GF-D8 (cell line): ENCODE measurements around the gene PDZD8.

Experiments
- DNase-seq: peaks from one replicate; lab custom pipeline; 2025; lab: John Stamatoyannopoulos, UW

PDZD8 gene, protein sequence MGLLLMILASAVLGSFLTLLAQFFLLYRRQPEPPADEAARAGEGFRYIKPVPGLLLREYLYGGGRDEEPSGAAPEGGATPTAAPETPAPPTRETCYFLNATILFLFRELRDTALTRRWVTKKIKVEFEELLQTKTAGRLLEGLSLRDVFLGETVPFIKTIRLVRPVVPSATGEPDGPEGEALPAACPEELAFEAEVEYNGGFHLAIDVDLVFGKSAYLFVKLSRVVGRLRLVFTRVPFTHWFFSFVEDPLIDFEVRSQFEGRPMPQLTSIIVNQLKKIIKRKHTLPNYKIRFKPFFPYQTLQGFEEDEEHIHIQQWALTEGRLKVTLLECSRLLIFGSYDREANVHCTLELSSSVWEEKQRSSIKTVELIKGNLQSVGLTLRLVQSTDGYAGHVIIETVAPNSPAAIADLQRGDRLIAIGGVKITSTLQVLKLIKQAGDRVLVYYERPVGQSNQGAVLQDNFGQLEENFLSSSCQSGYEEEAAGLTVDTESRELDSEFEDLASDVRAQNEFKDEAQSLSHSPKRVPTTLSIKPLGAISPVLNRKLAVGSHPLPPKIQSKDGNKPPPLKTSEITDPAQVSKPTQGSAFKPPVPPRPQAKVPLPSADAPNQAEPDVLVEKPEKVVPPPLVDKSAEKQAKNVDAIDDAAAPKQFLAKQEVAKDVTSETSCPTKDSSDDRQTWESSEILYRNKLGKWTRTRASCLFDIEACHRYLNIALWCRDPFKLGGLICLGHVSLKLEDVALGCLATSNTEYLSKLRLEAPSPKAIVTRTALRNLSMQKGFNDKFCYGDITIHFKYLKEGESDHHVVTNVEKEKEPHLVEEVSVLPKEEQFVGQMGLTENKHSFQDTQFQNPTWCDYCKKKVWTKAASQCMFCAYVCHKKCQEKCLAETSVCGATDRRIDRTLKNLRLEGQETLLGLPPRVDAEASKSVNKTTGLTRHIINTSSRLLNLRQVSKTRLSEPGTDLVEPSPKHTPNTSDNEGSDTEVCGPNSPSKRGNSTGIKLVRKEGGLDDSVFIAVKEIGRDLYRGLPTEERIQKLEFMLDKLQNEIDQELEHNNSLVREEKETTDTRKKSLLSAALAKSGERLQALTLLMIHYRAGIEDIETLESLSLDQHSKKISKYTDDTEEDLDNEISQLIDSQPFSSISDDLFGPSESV

DNA sequence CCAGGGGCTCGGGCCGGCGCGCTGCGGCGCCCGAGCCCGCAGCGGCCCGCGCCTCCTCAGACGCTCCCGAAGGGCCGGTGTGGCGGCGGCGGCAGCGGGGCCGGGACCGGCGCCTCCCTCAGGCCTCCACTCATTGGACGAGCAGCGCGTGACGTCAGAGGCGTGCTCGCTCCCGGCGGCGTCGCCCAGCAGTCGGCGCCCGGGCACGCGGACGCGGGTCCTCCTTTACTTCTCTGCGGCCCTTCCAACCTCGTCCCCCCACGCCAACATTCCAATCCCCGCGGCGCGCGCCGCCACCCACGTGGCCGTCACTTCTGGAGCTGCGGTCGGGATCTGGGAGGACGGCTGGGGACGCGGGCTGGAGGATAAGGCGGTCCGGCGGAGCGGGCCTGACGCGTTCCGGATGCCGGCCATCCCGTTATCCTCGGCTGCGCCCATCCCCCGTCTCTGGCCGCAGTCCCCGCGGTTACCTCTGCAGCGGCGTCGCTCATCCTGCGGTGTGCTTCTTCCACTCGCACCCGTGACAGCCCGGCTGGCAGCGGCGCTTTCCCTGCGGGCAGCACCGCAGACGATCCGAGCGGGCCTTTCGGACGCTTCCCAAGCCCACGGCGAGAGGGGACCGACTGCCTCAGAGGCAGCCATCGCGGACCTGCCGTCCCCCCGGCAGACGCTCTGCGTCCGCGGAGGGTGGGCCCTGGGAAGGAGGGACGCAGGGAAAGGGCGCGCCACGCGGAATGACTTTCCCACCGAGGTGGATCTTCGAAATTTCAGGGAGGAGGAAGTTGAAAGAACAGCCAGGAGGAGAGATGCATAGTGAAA is at the start of gene PDZD8:
TSS of gene PDZD8 (minus strand) at position 81 of the 819 bp plus-strand sequence. CDS start 213 bp downstream, outside the sequence.
- DNase-seq: peak; percentile 67

DNA sequence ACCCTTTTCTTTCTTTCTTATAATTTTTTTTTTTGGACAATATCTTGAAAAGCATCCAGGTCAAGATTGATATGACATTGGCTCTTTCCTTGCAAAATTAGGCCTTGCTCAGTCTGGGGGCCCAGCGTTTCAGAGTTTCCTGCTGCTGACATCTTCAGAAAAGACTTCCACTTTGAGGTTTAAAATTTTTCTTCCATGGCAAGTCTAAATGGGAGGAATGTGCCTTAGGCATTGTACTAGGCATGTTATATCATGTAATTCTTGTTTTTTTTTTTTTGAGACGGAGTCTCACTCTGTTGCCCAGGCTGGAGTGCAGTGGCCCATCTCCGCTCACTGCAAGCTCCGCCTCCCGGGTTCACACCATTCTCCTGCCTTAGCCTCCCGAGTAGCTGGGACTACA is 48.9 kb upstream of the PDZD8 start:
- no peak for DNase-seq

DNA sequence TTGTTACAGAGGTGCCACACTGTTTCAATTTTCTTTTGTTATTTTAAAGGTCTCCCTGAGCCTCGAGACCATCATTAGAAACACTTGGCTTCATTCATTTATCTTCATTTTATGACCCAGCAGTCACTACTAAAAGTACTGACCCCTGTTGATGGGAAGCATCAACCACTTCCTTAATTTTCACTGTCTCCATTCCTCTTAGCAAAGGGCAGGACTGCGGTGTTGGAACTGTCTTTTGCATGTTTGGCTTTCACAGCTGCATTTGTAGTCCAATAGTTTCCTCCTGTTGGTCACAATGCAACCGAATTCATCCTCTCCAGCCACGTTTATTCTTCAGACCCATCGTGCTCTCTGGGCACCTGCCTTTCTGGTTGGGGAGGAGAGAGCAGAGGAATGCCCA is 46.7 kb upstream of the PDZD8 start:
- no peak for DNase-seq

DNA sequence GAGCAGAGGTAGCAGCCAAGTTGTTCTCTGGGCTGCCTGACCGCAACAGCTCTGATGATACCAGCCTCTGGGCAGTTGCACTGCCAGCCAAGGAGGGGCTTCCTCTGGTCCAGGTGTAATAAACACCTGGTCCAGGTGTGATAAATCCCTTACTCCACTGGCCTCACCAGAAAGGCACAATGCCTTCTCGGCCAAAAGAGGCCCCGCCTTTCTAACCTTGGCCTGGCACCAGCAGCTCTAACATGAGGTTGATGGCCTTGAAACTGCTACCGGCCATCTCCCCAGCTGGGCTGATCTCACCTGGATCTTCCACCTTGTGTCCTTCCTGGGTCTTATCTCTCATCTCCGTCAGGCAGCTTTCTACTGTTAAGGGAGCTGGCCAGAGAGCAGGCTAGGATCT is 45.5 kb upstream of the PDZD8 start:
- DNase-seq: no peak

DNA sequence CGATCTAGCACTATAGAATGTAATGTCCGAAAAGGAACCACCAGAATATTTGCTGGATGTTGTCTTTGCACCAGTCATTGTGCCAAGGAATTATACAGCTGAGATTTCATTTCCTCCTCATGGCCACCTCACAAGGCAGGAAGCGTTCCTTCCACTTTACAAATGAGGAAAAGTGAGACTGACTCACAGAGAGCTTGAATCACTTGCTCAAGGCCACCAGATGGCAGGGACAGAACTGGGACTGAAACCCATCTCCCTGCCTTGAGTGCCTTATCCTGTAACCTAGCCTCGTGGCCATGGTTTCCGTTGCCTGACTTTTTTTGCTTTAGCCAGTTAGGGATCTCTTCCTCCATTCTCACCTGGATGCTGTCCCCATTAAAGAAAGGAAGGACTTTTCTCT is 44.7 kb upstream of the PDZD8 start:
- no peak for DNase-seq

DNA sequence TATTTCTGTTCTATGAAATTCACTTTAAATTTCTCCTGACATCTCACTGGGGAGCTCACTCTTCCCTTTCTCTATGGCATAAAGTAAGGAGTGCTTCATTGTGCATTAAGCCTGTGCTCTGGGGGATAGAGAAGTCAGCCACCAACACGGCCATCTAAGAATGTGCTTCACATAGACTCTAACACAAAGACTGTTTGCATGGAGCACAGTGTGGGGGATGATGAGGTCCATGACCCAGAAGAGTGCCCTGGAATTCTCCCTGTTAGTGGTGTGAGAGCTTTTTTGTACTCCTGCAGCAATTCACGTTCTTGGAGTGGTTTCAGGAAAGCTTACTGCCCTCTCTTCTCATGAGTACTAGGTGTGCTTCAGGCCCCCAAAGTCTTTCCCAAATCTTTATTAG is 43.9 kb upstream of the PDZD8 start:
- no peak for DNase-seq

DNA sequence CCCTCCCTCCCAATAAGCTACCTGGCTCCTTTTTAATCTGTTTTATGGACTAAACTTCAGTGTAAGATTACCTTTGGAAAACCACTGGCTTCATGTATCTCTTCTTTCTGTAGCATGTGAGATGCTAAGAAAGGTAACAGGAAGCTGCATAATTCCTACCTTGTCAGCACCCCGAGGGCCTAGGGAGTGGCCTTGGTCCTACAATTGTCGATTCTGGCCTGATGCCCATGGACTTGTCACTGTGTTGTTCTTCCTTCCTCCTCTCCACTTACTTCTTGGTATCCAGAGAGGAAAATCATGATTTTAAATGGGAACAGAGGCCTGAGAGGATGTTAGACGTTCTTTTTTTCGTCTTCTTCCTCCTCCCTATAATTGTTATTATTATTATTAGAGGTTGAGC is 42.9 kb upstream of the PDZD8 start:
- DNase-seq: no peak

DNA sequence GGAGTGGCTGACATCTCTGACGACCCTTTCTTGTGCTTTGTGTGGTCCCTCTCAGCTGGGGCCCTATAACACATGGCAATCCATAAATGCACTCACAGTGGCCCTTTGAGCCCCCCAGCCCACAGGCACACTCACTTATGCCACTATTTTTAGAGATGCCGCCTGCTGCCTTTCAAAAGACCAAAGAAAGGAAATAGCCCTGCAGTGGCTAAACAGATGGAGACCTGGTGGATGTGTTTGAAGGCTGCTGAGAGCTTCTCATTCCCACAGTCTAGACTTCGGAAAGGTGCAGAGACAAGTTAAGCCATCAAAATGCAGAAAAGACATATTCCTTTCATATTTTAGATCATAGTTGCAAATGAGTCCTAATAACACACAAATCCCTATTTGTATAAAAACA is 42.0 kb upstream of the PDZD8 start:
- DNase-seq: no peak

DNA sequence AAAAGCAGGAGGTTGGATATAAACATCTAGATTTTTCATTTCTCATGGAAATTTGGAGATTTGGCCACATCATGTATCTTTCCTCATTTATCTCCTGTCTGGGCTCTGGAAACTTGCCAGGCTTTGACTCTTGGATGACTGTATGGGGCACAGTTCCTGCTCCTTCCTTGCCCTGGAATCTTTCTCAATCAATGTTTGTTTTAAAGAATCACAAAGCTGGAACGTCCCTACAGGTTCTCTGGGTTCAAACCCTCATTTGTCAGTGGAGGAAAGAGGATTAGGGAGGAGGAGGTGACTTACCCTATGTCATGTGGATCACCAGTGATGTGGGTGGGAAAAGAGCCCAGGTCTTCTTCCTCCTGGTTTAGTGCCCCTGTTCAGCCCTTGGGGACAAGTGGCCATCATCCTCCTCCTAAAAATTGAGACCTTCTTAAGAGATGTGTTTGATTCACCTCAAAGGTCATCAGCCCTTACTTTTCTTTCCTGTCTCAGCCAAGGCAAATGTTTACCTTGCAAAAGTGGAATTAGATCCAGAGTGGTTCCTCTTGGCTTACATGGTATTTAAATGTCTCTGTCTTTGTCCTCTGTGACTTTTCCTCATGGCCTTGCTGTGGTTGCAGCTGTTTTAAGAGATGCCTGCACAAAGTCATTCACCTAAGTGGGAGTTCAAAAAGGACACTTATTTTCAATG is 38.8 kb upstream of the PDZD8 start:
- no peak for DNase-seq

DNA sequence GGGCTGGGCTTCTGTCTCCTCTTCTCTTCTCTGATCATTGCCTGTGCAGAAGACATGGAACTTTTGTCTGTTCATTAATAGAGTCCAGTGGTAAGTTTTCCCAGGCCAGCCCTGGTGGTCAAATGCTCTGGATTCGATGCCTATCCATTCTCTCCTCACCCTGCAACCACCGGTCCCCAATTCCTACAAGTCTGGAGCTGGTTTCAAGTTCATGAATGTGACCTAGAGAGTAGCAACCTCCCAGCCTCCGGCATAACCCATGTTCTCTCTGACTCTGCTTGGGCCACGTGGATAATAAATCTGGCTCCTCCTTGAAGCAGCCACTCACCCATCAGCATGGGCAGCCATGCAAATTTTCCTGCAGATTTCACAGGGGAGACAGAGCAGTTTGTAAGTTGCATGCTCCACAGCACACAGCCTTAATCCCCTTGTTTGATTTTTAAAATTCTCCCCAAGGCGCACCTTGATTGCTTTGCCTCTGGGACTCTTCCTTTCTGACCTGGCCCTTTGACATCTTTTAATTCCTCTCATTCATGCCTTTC is 37.3 kb upstream of the PDZD8 start:
- no peak for DNase-seq

DNA sequence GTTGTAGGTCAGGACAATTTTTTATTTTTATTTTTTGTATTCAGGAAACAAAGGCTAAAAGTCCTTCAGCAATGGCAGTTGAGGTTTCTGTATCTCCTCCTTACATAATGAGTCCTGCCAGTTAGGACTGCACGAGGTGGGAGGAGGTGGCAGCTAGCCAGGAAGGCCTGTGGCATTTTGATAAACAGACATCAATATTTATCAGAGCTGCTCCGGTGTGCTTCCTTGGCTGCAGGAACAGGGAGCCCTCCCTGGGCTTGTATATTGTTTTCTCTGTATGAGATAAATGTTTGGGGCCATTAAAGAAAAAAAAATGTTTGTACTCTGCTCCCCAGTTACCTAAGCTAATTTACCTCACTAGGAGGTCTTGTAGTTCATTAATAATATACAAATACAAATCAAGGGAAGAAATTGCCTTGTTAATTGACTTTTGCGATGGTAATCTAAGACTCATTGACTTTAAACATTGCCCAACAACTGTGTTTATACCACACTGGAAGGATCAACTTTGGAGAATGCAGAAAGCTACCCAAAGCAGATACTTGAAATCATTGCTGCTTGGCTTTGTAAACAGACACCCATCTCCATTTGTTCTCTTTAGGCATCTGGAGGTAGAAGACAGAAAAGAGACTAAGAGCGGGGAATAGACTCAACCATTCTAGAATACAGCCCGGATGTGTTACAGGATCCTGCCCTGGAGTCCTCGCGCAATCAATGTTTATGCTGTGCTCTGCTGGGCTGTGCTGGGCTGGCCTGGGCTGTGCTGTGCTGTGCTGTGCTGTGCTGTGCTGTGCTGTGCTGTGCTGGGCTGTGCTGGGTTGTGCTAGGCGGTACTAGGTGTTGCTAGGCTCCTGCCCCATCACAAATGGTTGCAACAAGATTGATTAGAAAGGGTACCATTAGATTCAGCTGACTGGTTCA is 36.5 kb upstream of the PDZD8 start:
- peak; percentile 93 for DNase-seq

DNA sequence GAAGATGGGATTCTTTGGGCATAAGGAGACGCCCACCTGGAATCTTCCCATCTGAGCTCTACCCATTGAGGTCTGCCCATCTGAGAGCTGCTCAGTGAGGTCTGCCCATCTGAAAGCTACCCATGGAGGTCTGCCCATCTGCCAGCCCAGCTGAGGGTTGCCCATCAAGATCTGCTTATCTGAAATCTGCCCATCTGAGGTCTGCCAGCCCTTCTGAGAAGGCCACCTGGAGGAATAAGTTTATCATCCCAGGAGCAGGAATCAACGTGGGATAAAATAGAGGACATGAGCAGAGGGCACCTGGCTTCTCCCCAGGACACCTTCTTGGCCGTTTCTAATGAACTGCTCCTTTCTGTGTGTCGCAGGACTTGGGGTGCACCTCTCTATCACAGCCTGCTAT is 35.3 kb upstream of the PDZD8 start:
- DNase-seq: no peak

DNA sequence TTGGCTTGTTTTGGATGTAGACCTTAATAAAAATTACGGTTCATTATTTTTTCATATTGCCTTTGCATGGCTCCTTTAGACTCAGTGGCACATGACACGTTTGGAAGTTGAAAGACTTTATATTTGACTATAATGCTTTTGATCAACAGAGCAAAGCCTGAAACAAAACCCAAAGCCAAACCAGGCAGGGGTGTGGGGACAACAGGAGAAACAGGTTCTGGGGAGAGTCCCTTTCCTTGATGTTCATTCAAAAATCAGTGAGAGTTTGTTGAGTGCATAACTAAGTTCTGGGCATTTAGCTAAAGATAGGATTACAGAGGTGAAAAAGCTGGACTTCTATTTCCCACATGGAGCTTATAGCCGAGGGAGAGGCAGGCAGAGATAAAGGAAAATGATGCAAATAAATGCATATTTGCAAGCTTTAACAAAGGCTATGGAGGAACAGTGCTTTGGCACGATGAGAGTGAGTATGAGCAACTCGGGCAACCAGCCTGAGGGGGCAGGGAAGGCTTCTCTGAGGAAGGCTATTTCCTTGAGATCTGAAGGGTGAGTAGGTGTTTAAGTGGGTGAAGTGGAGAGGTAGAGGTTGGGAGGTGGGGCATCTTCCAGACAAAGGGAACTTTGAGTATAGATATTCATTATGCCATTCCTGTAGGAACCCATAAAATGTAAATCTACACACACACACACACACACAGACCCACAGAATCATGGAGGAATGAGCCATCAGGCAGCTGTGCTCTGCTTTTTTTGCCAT is 34.5 kb upstream of the PDZD8 start:
- no peak for DNase-seq

DNA sequence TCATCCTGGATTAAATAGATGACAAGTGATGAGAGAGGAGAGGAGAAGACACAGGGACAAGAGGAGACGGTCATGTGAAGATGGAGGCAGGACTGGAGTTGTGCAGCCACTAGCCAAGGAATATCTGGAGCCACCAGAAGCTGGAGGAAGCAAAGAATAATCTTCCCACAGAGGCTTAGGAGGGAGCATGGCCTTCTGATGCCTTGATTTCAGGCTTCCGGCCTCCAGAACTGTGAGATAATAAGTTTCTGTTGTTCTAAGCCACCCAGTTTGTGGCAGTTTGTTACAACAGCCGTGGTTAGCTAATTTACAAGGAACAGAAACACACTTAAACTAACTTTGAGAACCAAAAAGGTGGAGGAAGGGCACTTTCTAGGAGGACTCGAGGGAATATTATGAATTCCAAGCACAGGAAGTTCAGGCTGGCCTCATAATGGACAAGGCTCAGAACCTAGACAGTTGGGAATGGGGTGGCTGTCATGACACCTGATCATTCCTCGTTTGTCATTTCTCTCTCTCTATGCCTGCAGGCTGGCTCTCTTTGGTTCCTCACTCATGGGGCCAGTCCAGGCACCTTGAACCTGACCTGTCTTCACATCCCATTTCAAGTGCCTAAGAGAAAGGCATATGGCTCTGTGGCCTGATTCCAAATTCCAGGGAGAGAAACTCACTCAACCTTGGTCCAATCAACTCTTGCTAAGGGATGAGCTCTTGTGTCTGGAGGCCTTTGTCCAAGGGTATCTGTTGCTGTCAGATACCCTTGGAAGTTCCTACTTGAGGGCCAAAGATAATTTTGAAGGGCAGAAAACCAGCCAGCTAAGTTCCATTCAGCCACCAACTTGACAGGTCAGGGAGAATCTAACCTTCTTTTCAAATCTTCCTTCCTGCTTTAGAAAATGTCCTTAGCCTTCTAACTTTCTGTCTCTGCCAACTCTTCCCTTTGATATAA is 33.5 kb upstream of the PDZD8 start:
- peak; percentile 82 for DNase-seq

DNA sequence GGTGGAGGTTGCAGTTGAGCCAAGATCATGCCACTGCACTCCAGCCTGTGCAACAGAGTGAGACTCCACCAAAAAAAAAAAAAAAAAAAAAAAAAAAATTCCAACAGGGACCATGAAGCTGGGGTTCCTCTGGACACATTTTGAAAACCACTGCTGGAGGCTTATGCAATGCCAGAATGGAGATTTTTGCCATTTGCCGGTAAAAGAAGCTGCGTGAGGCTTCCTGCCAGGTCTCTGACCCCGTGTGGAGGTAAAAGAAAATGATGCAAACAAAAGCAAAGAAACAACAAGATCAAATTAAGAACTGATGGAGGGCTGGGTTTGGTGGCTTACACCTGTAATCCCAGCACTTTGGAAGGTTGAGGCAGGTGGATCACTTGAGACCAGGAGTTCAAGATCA is 30.5 kb upstream of the PDZD8 start:
- DNase-seq: no peak

DNA sequence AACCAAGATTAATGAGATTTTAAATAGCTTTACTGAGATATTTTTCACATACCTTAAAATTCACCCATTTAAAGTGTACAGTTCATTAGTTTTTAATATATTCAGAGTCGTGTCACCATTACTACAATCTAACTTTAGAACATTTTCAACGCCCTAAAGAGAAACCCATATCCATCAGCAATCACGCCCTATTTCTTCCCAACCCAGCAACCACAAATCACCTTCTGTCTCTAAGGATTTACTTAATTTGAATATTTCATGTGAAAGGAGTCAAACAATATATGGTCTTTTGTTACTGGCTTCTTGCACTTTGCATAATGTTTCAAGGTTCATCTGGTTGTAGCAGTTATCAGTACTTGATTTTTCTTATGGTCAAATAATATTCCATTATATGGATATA is 25.1 kb upstream of the PDZD8 start:
- no peak for DNase-seq

DNA sequence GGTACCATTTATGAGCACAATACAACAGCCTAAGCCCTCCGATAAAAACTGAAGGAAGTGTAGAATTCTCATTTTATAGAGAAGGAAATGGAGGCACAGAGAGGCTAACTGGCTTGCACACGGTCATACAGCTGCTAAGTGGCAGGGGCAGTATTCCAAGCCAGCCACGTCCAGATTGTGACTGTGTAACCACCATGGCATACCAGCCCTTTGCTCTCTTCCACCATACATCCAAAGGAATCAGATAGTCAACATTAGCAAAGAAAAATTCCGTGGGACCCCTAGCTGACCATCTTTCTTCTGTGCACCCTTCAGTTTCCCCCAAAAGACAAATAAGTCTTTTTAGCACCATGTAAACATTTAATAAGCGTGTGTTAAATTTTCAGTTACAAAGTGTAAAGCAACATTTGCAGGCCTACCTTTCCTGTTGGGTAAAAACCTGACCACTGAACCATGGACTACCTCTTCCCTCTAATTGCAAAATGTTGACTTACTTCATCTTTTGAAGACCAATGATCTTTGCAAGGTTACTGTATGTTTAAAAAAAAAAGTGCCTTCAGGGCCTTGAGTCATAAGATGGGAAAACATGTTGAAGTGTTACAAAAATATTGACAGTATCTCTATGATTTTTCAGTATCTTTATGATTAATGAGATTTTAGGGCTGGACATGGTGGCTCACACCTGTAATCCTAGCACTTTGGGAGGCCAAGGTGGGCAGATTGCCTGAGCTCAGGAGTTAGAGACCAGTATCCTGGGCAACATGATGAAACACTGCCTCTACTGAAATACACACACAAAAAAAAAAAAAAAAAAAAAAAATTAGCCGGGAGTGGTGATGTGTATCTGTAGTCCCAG is 24.3 kb upstream of the PDZD8 start:
- peak; percentile 95 for DNase-seq
